MM.1S (cell line): ENCODE results near the gene FRS3.

ENCODE experiments used
- CTCF ChIP-seq: fragments of 300-600 bp; sonication (generic); IDR thresholded peaks from 2 replicates; pipeline ENCODE4 v1.5.1; 2016; ENCODE audit warnings: antibody characterized with exemption, low read length, mixed read lengths
- EZH2phosphoT487 ChIP-seq: fragments of 300-600 bp; sonication (generic); IDR thresholded peaks from 2 replicates; pipeline ENCODE4 v1.6.1; 2018; ENCODE audit warnings: antibody characterized with exemption, low read length

DNA sequence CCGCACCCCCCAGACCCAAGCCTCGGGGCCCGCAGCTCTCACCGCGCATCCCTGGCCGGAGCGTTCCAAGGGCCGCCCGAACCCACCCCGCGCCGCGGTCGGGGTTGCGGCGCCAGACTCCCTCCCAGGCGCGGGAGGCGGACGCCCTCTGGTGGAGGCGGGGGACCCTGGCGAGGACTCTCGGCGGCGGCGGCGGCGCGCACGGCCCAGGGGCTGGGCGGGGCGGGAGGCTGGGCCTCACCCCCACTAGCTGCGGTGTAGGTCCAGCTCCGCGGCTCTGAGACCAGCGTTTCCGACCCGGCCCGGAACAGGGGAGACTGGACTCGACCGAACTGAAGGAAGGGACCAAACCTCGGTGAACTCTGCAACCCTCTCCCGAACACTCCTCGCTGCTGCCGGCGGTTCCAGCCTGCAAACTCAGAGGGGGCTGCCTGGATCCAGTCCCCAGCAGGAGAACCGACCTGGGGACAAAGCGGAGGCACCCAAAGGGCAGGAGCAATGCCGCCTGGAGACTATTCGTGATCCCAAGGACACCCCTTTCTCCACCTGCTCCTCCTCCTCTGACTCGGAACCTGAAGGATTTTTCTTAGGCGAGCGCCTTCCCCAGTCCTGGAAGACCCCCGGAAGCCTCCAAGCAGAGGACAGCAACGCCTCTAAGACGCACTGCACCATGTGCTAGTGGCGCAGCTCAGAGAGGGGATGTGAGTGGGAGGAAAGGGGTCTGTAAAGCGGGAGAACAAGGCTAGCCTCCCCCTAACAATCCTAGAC is 6.9 kb upstream of the FRS3 start:
- peak; percentile 61 for TF ChIP-seq CTCF
- no peak for TF ChIP-seq EZH2phosphoT487
